KOPT-K1 (cell line): ENCODE data around the gene SLC5A6.
"Not testable (repeated sequence)": the region's sequence is repeated elsewhere in the genome, so short reads cannot be mapped to it uniquely, and the experiment has no call there.

Experiments used
- H3K27ac ChIP-seq: fragments of 200-600 bp; sonication (generic); 2 replicates; pipeline ENCODE4 v1.5.1; 2016; ENCODE audit warnings: antibody characterized with exemption, mild to moderate bottlenecking, low read depth, low read length; ENCODE audit not compliant: poor library complexity, severe bottlenecking
- H3K36me3 ChIP-seq: fragments of 200-600 bp; sonication (generic); 2 replicates; pipeline ENCODE4 v1.5.1; 2017; ENCODE audit warnings: antibody characterized with exemption, mild to moderate bottlenecking, low read length, moderate library complexity; ENCODE audit not compliant: insufficient read depth
- H3K9me3 ChIP-seq: fragments of 200-600 bp; sonication (generic); 2 replicates; pipeline ENCODE4 v1.5.1; 2017; ENCODE audit warnings: antibody characterized with exemption, low read length, mild to moderate bottlenecking; ENCODE audit not compliant: insufficient read depth, poor library complexity, severe bottlenecking

Gene SLC5A6

GRCh38 chr2:27179344-27180000 lies 32.6 kb downstream of the SLC5A6 start:
- Histone ChIP-seq H3K27ac (no peak overlapping the region), H3K9me3 (no peaks in the 10 kb centered on the region), H3K36me3 (no peaks in the 10 kb centered on the region)

GRCh38 chr2:27178469-27178868 lies 33.6 kb downstream of the SLC5A6 start:
- Histone ChIP-seq H3K9me3 (no peaks in the 10 kb centered on the region), H3K36me3 (no peaks in the 10 kb centered on the region), H3K27ac (no peak overlapping the region)

DNA sequence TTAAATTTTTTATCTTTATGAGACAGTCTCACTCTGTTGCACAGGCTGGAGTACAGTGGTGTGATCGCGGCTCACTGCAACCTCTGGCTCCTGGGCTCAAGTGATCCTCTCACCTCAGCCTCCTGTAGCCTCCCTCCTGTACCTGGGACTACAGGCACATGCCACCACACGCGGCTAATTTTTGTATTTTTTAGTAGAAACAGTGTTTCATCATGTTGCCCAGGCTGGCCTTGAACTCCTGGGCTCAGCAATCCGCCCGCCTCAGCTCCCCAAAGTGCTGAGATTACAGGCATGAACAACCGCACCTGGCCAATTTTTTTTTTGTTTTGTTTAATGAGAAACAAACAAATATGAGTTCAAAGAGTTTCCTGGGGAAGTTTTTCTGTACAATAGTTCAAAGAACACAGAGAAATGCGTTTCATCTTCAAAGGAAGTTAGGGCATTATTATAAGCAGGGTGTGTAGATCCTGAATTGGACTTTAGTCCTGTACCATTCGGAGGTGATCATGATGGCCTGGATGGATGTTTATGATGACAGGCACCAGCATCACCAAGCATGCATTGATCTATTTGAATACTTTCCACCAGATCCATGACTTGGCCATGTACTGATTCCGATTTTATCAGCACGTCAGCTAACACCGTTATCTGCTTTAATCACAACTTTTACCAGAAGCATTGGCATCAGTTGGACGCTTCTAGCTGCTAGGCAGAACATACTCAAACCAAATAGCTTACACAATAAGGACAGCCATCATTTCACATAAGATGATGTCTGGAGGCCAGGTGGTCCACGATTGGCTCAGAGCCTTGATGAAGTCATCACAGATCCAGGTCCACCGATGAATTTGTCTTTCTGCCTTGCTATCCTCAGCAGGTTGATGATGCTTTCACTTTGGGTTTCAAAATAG lies 34.4 kb downstream of the SLC5A6 start:
- Histone ChIP-seq H3K27ac (no peak overlapping the region), H3K36me3 (no peaks in the 10 kb centered on the region), H3K9me3 (no peaks in the 10 kb centered on the region)

- H3K36me3 ChIP-seq, H3K27ac ChIP-seq, H3K9me3 ChIP-seq: not testable (repeated sequence)
These were observed 36.3 kb downstream of the SLC5A6 start for GRCh38 chr2:27175781-27176180.

- no peak overlapping the region for H3K27ac ChIP-seq
- no peaks in the 10 kb centered on the region for H3K9me3 ChIP-seq
- H3K36me3 ChIP-seq: no peaks in the 10 kb centered on the region
These were observed 36.7 kb downstream of the SLC5A6 start for GRCh38 chr2:27175330-27175729.

DNA sequence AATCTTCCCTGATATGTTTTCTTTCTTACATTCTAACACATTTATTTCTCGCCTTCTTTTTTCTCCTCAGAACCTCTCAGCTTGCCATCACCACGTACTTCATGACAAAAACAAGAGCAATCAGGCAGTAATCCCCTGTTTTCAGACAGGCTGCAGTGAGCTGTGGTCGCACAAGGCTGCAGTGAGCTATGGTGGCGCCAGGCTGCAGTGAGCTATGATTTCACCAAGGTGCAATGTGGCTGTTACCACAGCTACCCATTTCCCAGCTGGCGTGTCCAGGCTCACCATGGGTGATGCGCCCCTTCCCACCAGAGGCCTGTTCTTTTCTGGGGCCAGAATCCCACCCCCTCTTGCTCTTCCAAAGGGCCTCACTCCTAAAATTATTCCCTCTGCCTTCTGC lies 37.4 kb downstream of the SLC5A6 start:
- Histone ChIP-seq H3K36me3 (no peaks in the 10 kb centered on the region), H3K27ac (no peak overlapping the region), H3K9me3 (no peaks in the 10 kb centered on the region)

DNA sequence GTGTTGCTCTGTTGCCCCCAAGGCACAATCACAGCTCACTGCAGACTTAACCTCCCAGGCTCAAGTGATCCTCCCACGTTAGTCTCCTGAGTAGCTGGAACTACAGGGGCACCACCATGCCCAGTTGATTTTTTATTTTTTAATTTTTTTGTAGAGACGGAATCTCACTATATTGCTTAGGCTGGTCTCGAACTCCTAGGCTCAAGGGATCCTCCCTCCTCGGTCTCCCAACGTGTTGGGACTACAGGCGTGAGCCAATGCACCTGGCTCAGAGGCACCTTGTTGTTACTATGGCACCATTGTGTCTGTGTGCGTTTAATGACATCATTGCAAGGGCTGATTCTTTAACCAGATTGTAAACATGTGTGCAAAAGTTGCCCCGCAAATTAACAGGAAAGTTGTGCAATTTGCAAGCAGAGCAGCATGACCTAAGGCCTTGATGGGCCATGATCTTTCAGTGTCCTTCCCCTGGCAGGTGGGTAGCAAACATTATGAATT lies 40.7 kb downstream of the SLC5A6 start:
- no peak overlapping the region for H3K27ac ChIP-seq
- H3K9me3 ChIP-seq: no peaks in the 10 kb centered on the region
- H3K36me3 ChIP-seq: no peaks in the 10 kb centered on the region

GRCh38 chr2:27170581-27171337 lies 41.3 kb downstream of the SLC5A6 start:
- Histone ChIP-seq H3K9me3 (no peaks in the 10 kb centered on the region), H3K27ac (no peak overlapping the region), H3K36me3 (no peaks in the 10 kb centered on the region)

DNA sequence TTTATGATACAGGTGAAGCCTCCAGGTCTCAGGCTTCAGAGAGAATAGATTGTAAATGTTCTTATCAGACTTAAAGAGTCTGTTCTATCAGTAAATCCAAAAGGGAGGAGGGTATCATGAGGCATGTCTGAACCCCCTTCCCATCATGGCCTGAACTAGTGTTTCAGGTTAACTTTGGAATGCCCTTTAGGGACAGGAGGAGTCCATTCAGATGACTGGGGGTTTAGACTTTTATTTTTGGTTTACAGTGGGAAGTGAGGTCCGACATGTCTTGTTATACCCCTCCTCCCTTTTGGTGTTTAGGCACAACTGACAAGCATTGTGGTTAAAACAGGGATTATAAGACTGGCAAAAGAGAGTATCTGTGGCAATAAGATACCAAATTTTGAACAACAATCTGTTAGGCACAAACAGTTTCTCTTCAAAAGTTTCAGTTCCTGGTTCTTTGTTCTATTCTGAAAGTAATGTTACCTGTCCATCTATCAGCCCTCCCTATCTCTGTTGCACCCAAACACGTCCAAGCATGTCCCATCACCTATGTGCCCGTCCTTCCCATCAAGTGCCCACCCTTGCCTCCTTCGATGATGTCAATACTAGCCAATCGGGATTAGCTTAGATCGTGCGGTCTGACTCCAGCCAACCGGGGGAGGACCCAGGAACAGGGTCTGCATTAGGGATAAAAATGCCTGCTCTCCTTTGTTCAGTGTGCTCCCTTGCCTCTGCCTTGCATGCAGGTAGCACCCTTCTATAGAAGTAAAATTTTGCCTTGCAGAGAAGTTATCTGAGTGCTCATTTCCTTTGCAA lies 46.9 kb downstream of the SLC5A6 start:
- H3K36me3 ChIP-seq: no peaks in the 10 kb centered on the region
- no peaks in the 10 kb centered on the region for H3K9me3 ChIP-seq
- no peak overlapping the region for H3K27ac ChIP-seq

GRCh38 chr2:27162151-27163121 lies 49.6 kb downstream of the SLC5A6 start:
- Histone ChIP-seq H3K27ac (no peak overlapping the region), H3K36me3 (no peaks in the 10 kb centered on the region), H3K9me3 (no peaks in the 10 kb centered on the region)

GRCh38 chr2:27160191-27160590 lies 51.9 kb downstream of the SLC5A6 start:
- Histone ChIP-seq H3K36me3 (no peaks in the 10 kb centered on the region), H3K27ac (no peak overlapping the region), H3K9me3 (no peaks in the 10 kb centered on the region)

DNA sequence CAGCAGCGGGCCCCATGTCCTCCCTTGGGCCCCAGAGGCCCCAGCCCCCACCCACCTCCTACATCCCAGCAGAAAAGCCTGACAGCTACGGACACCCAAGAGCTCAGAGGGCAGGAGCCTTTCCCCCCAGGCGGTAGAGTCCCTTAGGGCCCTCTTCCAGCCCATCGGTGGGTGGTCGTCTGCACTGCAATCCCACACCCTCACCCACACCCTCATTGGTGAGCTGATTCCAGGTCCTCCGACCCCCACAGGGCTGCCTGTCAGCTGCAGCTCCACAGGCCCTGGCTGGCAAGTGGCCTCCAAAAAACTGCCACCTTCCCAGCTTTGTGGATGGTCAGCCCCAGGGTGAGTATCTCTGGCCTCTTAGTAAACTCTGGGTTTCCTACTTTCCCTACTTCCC lies 52.8 kb downstream of the SLC5A6 start:
- Histone ChIP-seq H3K9me3 (no peaks in the 10 kb centered on the region), H3K27ac (no peak overlapping the region), H3K36me3 (no peaks in the 10 kb centered on the region)

GRCh38 chr2:27158468-27158867 lies 53.6 kb downstream of the SLC5A6 start:
- no peaks in the 10 kb centered on the region for H3K9me3 ChIP-seq
- no peak overlapping the region for H3K27ac ChIP-seq
- H3K36me3 ChIP-seq: no peaks in the 10 kb centered on the region
